ENCODE measurements around the gene NEXN.

- TF ChIP-seq CTCF (IDR thresholded peaks at IDR 0.05) (no peak), EP300 (IDR thresholded peaks at IDR 0.05) (no peak), POLR2A (IDR thresholded peaks at IDR 0.05) (no peak)
Observed at GRCh38 chr1:77905603-77906002, 17.2 kb downstream of the NEXN start.
